ENCODE data around the gene SALL4.
"Not testable (repeated sequence)": the region's sequence is repeated elsewhere in the genome, so short reads cannot be mapped to it uniquely, and the experiment has no call there.

Gene SALL4

DNA sequence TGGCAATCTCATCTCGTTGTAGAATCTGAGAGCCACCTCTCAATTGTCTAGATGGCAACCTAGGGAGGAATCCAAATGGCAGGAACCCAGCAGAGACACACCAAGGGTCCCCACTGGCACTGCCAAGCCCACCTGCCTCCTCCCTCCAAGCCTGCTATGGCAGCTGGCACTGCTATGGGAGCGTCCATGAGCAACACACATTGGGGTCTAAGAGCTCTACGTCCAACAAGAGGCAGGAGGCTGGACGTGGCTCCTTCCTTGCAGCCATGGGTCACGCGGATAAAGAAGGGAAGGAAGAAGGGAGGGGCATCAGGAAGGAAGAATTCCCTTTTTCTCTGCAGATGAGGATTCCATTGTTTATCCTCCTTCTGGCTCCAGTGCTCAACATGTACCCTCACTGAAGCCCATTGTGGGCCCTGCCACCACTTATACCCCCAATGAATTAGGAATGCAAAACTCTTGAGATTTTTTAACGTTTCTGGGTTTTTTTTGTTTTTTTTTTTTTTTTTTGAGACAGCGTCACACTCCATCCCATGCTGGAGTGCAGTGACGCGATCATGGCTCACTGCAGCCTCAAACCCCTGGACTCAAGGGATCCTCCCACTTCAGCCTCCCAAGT lies 51.4 kb downstream of the SALL4 start:
- TF ChIP-seq, protein P1, sequence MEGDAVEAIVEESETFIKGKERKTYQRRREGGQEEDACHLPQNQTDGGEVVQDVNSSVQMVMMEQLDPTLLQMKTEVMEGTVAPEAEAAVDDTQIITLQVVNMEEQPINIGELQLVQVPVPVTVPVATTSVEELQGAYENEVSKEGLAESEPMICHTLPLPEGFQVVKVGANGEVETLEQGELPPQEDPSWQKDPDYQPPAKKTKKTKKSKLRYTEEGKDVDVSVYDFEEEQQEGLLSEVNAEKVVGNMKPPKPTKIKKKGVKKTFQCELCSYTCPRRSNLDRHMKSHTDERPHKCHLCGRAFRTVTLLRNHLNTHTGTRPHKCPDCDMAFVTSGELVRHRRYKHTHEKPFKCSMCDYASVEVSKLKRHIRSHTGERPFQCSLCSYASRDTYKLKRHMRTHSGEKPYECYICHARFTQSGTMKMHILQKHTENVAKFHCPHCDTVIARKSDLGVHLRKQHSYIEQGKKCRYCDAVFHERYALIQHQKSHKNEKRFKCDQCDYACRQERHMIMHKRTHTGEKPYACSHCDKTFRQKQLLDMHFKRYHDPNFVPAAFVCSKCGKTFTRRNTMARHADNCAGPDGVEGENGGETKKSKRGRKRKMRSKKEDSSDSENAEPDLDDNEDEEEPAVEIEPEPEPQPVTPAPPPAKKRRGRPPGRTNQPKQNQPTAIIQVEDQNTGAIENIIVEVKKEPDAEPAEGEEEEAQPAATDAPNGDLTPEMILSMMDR (IDR thresholded peaks at IDR 0.05; ENCODE audit: low read depth, low read length, missing control alignments), result no peak
- in situ Hi-C loops (cut with HindIII; ENCODE audit: low sequenced_read_pairs), result no loop called here
- H3K4me3 ChIP-seq (ENCODE audit: low read depth, low read length), result no peak overlapping the region
- DNase-seq (ENCODE audit: low read depth), result no peak

DNA sequence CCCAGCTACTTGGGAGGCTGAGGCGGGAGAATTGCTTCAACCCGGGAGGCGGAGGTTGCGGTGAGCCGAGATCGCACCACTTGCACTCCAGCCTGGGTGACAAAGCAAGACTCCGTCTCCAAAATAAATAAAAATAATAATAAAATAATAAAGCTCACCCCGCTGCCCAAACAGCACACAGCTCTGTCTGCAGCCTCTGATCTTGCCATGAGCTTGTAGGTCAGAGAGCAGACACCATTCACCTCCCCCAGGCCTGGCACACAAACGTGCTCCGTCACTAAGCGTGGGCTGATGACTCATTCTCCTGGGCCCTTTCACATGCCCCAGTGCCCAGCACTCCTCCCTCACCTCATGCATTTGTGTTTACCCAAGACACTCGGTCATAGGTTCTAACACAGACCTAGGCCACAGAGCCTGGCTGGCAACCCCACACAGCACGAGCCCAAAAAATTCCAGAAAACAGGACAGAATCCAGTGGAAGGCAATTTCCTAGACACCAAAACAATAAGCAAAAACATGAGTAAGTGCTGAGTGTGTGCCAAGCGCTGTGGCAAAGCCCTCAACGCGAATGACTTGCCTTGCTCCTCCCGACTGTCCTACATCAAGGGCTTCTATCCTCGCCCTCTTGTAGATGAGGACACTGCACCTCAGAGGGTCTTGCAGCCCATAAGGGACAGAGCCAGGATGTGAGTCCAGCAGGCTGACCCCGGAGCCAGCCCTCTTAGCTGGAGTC lies 52.1 kb downstream of the SALL4 start:
- TF ChIP-seq, protein P1 (IDR thresholded peaks at IDR 0.05; ENCODE audit: low read depth, low read length, missing control alignments), result no peak
- DNase-seq (ENCODE audit: low read depth), result peak; percentile 53
- in situ Hi-C loops (cut with HindIII; ENCODE audit: low sequenced_read_pairs), result no loop called here
- no peak overlapping the region for H3K4me3 ChIP-seq (ENCODE audit: low read depth, low read length)

DNA sequence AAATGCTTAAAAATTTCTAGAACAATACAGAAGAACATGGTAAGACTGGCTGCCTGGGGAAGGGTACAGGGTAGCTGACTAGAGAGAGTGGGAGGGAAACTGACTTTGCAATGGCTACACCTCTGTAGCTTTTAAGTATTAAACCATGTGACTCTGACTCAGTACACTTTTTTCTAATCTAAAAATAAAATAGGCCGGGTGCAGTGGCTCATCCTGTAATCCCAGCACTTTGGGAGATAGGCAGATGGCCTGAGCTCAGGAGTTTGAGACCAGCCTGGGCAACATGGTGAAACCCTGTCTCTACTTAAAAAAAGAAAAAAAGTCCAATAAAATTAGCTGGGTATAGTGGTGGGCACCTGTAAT lies 52.7 kb downstream of the SALL4 start:
- in situ Hi-C loops (cut with HindIII; ENCODE audit: low sequenced_read_pairs), result no loop called here
- DNase-seq (ENCODE audit: low read depth), result no peak
- H3K4me3 ChIP-seq (ENCODE audit: low read depth, low read length), result no peak overlapping the region
- TF ChIP-seq, protein P1 (IDR thresholded peaks at IDR 0.05; ENCODE audit: low read depth, low read length, missing control alignments), result no peak

DNA sequence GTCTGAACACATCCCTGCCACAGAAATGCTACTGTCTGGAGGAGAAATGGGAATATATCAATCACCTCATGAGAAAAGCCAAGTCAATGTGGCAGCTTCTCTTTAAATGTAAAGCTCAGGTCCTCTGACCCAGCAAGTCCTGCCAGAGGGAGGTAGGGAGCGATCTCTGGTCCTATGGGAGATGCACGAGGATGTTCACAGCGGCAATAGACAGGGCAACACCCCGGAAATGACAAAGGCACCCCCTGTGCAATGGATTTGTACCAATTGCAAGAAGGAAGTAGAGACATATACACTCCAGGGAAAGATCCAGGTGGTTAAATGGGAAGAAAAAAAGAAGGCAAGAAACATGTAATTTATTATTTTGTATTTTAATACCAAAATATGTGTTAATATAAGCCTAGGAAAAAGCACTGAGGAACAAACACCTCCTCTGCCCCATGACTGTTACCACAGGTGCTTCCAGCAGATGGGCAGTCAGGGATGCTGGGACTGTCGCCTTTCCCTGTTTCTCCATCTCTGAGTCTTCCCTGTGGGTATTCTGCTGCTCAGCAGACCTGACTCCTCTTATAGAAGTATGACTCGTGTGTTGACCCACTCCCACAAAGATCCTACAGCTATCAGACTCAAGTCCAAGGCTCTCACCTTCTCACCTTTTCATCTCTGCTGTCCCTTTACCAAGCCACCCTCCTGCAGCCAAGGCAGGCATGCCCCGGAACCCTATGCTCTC lies 55.0 kb downstream of the SALL4 start:
- in situ Hi-C loops (cut with HindIII; ENCODE audit: low sequenced_read_pairs), result no loop called here
- TF ChIP-seq, protein P1 (IDR thresholded peaks at IDR 0.05; ENCODE audit: low read depth, low read length, missing control alignments), result no peak
- H3K4me3 ChIP-seq (ENCODE audit: low read depth, low read length), result no peak overlapping the region
- DNase-seq (ENCODE audit: low read depth), result no peak

DNA sequence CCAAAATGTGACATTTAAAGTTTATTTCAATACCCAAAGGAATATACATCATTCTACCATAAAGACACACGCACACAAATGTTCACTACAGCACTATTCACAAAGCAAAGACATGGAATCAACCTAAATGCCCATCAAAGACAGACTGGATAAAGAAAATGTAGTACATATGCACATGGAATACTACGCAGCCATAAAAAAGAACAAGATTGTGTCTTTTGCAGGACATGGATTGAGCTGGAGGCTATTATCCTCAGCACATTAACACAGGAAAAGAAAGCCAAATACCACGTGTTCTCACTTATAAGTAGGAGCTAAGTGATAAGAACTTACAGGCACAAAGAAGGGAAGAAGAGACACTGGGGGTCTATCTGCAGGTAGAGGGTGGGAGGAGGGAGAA lies 56.5 kb downstream of the SALL4 start:
- in situ Hi-C loops (cut with HindIII; ENCODE audit: low sequenced_read_pairs), result no loop called here
- H3K4me3 ChIP-seq (ENCODE audit: low read depth, low read length), result no peak overlapping the region
- TF ChIP-seq, protein P1 (IDR thresholded peaks at IDR 0.05; ENCODE audit: low read depth, low read length, missing control alignments), result no peak
- no peak for DNase-seq (ENCODE audit: low read depth)

DNA sequence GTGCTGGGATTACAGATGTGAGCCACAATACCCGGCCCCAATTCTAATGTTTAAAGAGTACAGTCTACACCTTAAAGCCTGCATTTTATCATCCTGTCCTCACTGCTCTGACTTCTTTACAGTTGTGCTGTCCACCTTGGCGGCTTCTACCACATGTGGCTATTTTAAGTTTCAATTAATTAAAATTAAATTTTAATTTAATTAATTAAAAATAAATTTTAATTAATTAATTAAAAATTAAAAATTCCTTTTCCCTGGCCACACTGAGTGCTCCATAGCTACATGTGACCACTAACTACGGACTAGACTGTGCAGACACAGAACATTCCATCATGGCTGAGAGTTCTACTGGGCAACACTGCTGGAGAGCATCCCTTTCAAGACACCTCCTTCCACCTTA lies 61.5 kb downstream of the SALL4 start:
- in situ Hi-C loops (cut with HindIII; ENCODE audit: low sequenced_read_pairs), result no loop called here

DNA sequence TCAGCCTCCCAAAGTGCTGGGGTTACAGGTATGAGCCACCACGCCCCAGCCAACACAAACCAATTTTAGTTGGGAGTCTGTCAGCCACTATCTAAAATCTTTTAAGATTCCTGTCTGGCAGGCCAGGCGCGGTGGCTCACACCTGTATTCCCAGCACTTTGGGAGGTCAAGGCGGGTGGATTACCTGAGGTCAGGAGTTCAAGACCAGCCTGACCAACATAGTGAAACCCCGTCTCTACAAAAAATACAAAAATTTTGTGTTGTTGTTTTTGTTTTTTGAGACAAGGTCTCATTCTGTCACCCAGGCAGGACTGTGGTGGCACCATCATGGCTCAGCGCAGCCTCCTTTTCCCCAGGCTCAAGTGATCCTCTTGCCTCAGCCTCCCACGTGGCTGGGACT lies 62.0 kb downstream of the SALL4 start:
- H3K4me3 ChIP-seq (ENCODE audit: low read depth, low read length); in situ Hi-C loops (cut with HindIII; ENCODE audit: low sequenced_read_pairs); DNase-seq (ENCODE audit: low read depth): not testable (repeated sequence)

More for the DNA sequence above, 61.5 kb downstream of the SALL4 start:
- TF ChIP-seq, protein P1 (IDR thresholded peaks at IDR 0.05; ENCODE audit: low read depth, low read length, missing control alignments), result no peak
- DNase-seq (ENCODE audit: low read depth), result no peak
- H3K4me3 ChIP-seq (ENCODE audit: low read depth, low read length), result no peak overlapping the region
